Duodenal mucosa (tissue), 2 donors: ENCODE results near the gene LGALS7B.
"Not testable (repeated sequence)": the region's sequence is repeated elsewhere in the genome, so short reads cannot be mapped to it uniquely, and the experiment has no call there.

Experiments
- H3K27ac ChIP-seq: one replicate; pipeline ENCODE4 v1.7.0; 2013; ENCODE audit warnings: low read depth, low read length
- H3K27me3 ChIP-seq, 2 donors: one replicate each; pipeline ENCODE4 v1.7.0; 2013; ENCODE audit warnings: low read length in 2 of 2, control low read depth in 1 of 2; ENCODE audit not compliant: insufficient read depth in 2 of 2, control insufficient read depth in 1 of 2
- H3K36me3 ChIP-seq, 2 donors: one replicate each; pipeline ENCODE4 v1.7.0; 2013; ENCODE audit warnings: low read length in 2 of 2, control low read depth in 1 of 2; ENCODE audit not compliant: insufficient read depth in 2 of 2, control insufficient read depth in 1 of 2
- H3K4me1 ChIP-seq, 2 donors: one replicate each; pipeline ENCODE4 v1.7.0; 2013; ENCODE audit warnings: low read length in 2 of 2, control low read depth in 1 of 2; ENCODE audit not compliant: insufficient read depth in 2 of 2, control insufficient read depth in 1 of 2
- H3K4me3 ChIP-seq, 2 donors: one replicate each; pipeline ENCODE4 v1.7.0; 2013; ENCODE audit warnings: low read length in 2 of 2, low read depth in 1 of 2
- H3K9ac ChIP-seq, 2 donors: one replicate each; pipeline ENCODE4 v1.7.0; 2013; ENCODE audit warnings: low read length in 2 of 2, low read depth in 1 of 2
- H3K9me3 ChIP-seq, 2 donors: one replicate each; pipeline ENCODE4 v1.7.0; 2013; ENCODE audit warnings: low read length in 2 of 2, control low read depth in 1 of 2; ENCODE audit not compliant: control insufficient read depth in 1 of 2

Gene LGALS7B

GRCh38 chr19:38769635-38770211 lies 19.3 kb upstream of the LGALS7B start:
- H3K9me3 ChIP-seq = no peaks in the 10 kb centered on the region
- H3K27ac ChIP-seq = peak overlapping the region; percentile 27
- no peaks in the 10 kb centered on the region for H3K36me3 ChIP-seq
- peak overlapping the region; percentile 15 to 36 for H3K9ac ChIP-seq
- peak overlapping the region in 1 of 2 donors; percentile 36 for H3K4me3 ChIP-seq
- H3K4me1 ChIP-seq = peaks cover 0 to 6% of the 10 kb centered on the region in 2 donors
- H3K27me3 ChIP-seq = no peaks in the 10 kb centered on the region

GRCh38 chr19:38770228-38770948 lies 18.6 kb upstream of the LGALS7B start:
- H3K4me3 ChIP-seq = peak overlapping the region in 1 of 2 donors; percentile 36
- H3K36me3 ChIP-seq, H3K9me3 ChIP-seq, H3K9ac ChIP-seq, H3K4me1 ChIP-seq, H3K27me3 ChIP-seq, H3K27ac ChIP-seq: not testable (repeated sequence)

- H3K9ac ChIP-seq, H3K4me3 ChIP-seq, H3K4me1 ChIP-seq, H3K27me3 ChIP-seq, H3K27ac ChIP-seq, H3K9me3 ChIP-seq, H3K36me3 ChIP-seq: not testable (repeated sequence)
These were observed 18.1 kb upstream of the LGALS7B start for GRCh38 chr19:38770949-38771275.

- H3K27me3 ChIP-seq, H3K9me3 ChIP-seq, H3K9ac ChIP-seq, H3K4me3 ChIP-seq, H3K4me1 ChIP-seq, H3K36me3 ChIP-seq, H3K27ac ChIP-seq: not testable (repeated sequence)
These were observed 17.4 kb upstream of the LGALS7B start for GRCh38 chr19:38771569-38771968.

GRCh38 chr19:38773469-38774177 lies 15.4 kb upstream of the LGALS7B start, which contains the start of gene LGALS7:
LGALS7 (minus strand) TSS chr19:38773517; CDS start chr19:38773492, 25 bp downstream.
- Histone ChIP-seq H3K27me3 (no peaks in the 10 kb centered on the region), H3K9me3 (no peaks in the 10 kb centered on the region), H3K9ac (no peak within 1 kb of the TSS), H3K27ac (no peak within 1 kb of the TSS), H3K36me3 (no peaks in the 10 kb centered on the region), H3K4me3 (no peak within 1 kb of the TSS), H3K4me1 (peaks cover 0 to 6% of the 10 kb centered on the region in 2 donors)

GRCh38 chr19:38774181-38774950 lies 14.6 kb upstream of the LGALS7B start:
- H3K4me3 ChIP-seq = no peak overlapping the region
- H3K4me1 ChIP-seq = peaks cover 0 to 3% of the 10 kb centered on the region in 2 donors
- no peaks in the 10 kb centered on the region for H3K9me3 ChIP-seq
- no peak overlapping the region for H3K9ac ChIP-seq
- H3K27ac ChIP-seq = no peak overlapping the region
- no peaks in the 10 kb centered on the region for H3K27me3 ChIP-seq
- no peaks in the 10 kb centered on the region for H3K36me3 ChIP-seq

- no peak overlapping the region for H3K9ac ChIP-seq
- H3K4me1 ChIP-seq = no peaks in the 10 kb centered on the region
- H3K36me3 ChIP-seq = no peaks in the 10 kb centered on the region
- H3K27me3 ChIP-seq = no peaks in the 10 kb centered on the region
- no peak overlapping the region for H3K27ac ChIP-seq
- no peak overlapping the region for H3K4me3 ChIP-seq
- no peaks in the 10 kb centered on the region for H3K9me3 ChIP-seq
These were observed 10.3 kb upstream of the LGALS7B start for GRCh38 chr19:38778733-38779132.

GRCh38 chr19:38780443-38780842 lies 8.6 kb upstream of the LGALS7B start:
- Histone ChIP-seq H3K4me3 (no peak overlapping the region), H3K27ac (no peak overlapping the region), H3K9ac (no peak overlapping the region), H3K4me1 (peaks cover 0 to 3% of the 10 kb centered on the region in 2 donors), H3K9me3 (no peaks in the 10 kb centered on the region), H3K27me3 (no peaks in the 10 kb centered on the region), H3K36me3 (no peaks in the 10 kb centered on the region)

- H3K36me3 ChIP-seq = no peaks in the 10 kb centered on the region
- H3K9me3 ChIP-seq = no peaks in the 10 kb centered on the region
- H3K4me1 ChIP-seq = peaks cover 0 to 3% of the 10 kb centered on the region in 2 donors
- no peak overlapping the region for H3K4me3 ChIP-seq
- H3K27ac ChIP-seq = no peak overlapping the region
- H3K27me3 ChIP-seq = no peaks in the 10 kb centered on the region
- no peak overlapping the region for H3K9ac ChIP-seq
These were observed 7.9 kb upstream of the LGALS7B start for GRCh38 chr19:38781058-38781457.

- H3K9me3 ChIP-seq, H3K36me3 ChIP-seq: not testable (repeated sequence)
These were observed 6.8 kb upstream of the LGALS7B start for GRCh38 chr19:38782212-38782611.

More at GRCh38 chr19:38782212-38782611, 6.8 kb upstream of the LGALS7B start:
- not testable (repeated sequence) for H3K27ac ChIP-seq, H3K9ac ChIP-seq, H3K27me3 ChIP-seq, H3K4me3 ChIP-seq, H3K4me1 ChIP-seq
